Femur (tissue), 1 donor: Measurements from ENCODE around the gene KLHL17.
"Not testable (repeated sequence)": the region's sequence is repeated elsewhere in the genome, so short reads cannot be mapped to it uniquely, and the experiment has no call there.

Experiments used
- DNase-seq: peaks from one replicate; pipeline ENCODE4 v3.0.0-alpha.2; 2017

The KLHL17 gene

DNA sequence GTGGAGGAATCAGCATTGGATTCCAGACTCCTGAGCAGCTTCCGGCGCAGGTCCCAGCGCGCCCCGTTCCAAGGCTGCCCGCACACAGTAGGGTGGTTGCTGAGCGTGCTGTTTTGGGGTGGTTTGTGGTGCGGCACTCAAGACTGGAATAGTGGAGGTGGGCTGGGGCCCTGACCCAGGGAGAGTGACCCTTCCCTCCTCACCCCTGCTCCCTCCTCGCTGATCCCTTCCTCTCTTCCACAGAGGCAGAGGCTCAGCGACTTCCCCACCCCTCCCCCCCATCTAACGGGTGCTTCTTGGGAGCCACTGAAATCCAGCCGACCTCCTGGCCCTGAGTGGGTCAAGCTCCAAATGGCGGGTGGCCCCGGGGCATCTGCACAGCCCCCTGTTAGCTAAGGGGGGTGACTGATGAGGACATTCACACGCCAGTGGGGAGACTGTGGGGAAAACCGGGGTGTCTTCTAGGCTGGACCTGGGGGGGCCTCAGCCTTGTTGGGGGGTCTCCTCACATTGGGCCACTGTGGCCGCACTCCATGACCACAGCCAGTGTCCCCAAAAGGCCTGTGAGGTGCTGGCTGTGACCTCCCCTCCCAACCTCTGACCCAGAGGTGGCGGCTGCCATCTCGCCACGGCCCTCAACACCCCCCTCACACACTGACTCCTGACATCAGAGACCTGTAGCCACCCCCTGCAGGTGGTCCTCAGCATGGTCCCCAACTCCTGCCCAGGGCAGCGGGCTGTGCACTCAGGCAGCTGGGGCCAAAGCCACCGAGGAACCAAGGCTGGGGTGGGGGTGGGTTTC is 43.4 kb downstream of the KLHL17 start:
- DNase-seq = peak; percentile 27

DNA sequence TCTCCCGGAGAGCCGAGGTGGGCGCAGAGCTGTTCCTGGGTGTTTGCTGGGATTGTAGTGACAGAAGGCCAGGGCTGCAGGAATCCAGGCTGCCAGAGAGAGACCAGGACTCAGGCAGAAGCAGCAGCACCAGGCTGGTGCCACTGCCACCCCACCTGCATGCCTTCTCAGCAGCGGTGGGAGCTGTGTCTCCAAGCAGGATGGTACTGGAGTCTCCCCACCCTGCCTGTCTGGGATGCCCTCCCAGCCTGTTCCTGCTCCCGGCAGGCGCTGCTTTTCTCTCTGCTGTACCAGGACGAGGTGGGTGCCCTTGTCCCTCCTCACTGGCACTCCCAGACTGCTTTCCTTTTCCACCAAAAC is 44.0 kb downstream of the KLHL17 start:
- DNase-seq = peak; percentile 21

DNA sequence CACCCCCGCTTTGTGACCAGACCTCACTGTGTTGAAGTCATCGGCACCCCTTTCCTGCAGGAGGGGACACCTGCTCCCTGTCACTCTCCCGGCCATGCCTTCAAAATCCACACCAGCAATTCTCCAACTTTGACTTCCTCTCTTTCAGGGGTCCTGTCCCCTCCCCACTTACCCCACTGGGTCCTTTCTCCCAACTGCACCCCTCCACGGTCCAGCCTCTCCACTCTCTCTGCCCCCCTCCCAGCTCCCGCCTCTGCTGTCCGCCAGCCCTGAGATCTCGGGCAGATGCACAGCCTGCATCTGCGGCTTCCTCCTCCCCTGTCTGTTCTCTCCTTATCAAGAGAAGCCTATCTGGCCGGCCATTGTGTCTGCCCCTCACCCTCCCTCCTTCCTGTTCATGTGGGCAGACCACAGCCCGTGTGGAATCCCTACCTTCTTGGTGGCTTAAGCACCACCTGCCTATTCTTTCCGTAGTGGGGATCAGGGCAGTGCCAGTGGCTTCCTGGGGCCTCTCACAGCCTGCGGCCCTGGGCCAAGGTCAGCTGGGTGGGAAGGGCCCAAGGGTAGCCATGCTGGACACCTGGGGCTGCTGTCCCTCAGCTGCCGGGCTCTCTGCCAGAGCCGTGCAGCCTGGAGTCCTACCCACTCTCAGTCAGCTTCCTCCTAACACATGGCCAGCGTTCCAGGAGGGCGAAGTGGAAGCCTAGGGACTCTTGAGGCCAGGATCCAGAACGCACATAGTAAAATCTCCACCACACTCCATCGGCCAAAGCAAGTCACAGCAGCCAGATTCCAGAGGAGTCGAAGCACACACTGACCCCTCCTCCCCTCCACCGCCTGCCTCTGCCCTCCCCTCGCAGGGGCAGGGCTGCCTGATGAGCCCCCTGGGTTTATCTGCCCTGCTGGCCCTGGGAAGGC is 44.7 kb downstream of the KLHL17 start:
- DNase-seq = peak; percentile 72

DNA sequence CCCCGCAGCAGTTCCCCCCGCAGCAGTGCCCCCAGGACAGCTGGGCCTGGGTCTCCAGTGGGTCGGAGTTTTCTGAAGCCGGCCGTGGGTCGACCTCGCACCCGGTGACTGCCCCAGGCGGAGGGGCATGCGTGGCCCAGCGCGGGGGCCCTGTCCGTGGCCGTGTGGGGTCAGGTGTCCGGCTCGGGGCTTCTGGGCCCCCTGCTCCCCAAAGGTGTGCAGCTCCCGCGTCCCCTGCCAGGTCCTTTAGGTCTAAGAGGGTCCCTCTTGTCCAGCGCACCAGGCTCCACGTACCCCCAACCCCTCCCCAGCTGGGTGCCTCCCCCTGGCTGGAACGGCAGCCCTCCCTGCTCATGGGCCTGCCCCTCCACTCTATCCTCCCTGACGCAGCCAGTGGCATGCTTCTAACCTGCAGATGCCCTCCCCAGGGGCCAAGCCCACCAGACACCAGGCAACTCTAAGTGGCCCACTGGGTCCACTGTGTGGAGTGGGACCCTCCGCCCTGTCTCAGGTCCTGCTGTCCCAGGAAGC is 45.5 kb downstream of the KLHL17 start:
- no peak for DNase-seq

DNA sequence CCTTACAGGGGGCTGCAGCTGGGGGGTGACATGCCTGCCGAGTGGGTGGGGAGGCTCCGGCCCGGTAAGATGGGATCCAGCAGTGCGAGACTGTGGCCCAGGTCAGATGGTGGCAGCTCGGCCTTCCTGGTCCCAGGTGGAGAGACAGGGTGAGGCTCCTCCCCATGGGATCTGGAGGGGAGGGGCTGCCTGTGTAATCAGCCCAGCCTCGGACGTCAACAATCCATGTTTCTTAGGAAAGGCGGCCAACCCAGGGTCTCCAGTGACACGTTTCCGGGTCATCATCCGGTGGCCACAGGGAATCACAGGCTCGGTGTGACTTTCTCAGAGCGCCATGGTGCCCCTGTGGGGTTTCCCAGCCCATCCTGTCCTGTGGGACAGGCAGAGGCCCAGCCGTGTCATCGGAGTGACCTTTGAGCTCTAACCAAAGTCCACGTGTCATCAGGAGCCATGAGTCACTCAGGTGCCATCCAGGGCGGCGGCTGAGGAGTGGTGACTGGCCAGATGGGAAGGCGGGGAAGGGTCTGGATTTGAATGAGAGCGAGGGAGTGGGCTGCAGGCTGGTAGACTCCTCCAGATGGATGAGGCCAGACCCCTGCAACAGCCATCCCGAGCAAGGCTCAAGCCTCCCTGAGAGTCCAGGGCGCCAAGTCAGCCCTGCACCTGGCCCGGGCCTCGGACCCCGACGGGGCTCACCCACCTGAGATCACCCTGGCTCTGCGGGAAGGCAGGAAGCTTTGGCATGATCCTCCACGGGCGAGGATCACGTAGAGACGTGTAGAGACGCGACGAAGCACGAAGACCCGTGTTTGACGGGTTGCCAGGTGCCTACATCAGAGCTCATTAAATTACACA is 46.1 kb downstream of the KLHL17 start:
- DNase-seq = no peak

DNA sequence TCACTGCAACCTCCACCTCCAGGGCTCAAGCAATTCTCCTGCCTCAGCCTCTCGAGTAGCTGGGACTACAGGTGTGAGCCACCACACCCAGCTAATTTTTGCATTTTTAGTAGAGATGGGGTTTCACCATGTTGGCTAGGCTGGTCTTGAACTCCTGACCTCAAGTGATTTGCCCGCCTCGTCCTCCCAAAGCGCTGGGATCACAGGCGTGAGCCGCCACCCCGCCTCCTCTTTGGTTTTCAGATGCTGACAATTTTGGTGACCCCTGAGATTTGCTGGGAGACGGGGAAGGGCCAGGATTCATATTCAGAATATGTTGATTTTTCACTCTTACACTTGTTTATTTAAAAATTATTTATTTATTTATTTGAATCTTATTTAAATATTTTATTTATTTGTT is 49.7 kb downstream of the KLHL17 start:
- not testable (repeated sequence) for DNase-seq

DNA sequence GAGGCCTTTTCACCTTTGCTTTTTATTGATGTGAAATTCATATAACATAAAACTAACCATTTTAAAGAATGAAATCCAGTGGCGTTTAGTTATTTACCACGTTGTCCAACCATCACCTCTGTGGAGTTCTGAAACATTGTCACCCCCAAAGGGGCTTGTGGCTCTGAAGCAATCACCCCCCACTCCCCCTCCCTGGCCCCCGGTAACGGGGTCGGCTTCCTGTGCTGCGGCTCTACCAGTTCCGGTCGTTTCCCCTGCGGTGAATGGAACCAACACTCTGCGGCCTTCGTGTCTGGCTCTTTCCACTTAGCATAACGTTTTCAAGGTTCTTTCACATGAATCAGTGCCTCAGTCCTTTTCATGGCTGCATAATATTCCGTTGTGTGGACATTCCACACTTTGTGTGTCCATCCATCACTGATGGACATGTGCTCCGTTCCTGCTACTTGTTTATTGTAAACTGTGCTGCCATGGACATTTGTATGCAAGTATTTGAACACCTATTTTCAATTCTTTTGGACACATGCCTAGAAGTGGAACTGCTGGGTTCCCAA is 51.1 kb downstream of the KLHL17 start:
- no peak for DNase-seq

DNA sequence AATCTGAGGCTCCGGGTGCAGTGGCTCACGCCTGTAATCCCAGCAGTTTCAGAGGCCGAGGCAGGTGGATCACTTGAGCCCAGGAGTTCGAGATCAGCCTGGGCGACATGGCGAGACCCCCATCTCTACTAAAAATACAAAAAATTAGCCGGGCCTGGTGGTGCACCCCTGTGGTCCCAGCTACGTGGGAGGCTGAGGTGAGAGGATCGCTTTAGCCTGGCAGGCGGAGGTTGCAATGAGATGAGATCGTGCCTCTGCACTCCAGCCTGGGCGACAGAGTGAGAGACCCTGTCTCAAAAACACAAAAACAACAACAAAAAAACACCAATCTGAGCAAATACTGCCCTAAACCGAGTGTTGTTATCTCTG is 52.3 kb downstream of the KLHL17 start:
- not testable (repeated sequence) for DNase-seq

DNA sequence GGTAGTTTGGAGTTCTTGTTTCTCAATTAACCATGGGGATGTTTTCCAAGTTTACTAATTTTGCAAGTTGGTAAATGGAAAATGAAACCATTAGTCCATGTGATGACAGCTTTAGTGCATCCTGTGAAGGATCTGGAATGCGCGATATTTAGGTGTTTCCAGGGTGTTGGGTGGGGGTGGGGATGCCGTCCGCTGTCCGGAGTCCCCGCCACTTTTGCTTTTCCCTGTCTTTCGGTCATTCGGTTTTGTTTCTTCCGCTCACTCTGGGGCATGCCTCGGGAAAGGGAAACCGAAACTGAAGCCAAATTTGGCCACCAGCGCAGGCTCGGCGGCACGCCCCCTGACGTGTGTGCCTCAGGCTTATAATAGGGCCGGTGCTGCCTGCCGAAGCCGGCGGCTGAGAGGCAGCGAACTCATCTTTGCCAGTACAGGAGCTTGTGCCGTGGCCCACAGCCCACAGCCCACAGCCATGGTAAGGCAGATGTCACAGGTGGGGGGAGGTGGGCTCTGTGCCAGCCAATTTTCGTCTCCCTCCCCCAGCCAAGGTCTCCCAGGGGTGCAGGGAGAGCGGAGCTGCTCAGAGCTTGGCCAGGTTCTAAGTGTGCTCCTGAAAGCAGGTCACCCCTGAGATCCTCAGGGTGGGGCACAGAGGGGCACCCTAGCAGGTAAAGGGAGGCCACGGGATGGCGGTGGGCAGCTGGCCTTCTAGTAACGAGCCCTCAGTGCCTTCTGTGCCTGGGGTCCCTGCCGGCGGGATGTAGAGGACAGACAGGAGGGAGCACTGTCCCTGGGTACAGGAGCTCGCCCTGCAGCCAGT is 52.9 kb downstream of the KLHL17 start, which contains the start of gene ISG15:
Gene ISG15, plus strand, starts transcription at position 393 of the 817 bp plus-strand sequence. Its CDS starts 77 bp downstream, at position 470.
- DNase-seq = peak; percentile 95

DNA sequence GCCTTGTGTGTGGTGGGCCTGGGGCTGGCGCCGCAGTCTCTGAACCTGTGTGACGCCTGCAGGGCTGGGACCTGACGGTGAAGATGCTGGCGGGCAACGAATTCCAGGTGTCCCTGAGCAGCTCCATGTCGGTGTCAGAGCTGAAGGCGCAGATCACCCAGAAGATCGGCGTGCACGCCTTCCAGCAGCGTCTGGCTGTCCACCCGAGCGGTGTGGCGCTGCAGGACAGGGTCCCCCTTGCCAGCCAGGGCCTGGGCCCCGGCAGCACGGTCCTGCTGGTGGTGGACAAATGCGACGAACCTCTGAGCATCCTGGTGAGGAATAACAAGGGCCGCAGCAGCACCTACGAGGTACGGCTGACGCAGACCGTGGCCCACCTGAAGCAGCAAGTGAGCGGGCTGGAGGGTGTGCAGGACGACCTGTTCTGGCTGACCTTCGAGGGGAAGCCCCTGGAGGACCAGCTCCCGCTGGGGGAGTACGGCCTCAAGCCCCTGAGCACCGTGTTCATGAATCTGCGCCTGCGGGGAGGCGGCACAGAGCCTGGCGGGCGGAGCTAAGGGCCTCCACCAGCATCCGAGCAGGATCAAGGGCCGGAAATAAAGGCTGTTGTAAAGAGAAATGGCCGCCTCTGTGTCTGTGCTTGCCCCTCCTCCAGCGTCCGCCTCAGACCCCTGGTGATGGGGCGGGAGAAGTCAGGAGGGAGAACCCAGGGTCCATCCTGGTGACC is 53.7 kb downstream of the KLHL17 start:
- peak; percentile 50 for DNase-seq

DNA sequence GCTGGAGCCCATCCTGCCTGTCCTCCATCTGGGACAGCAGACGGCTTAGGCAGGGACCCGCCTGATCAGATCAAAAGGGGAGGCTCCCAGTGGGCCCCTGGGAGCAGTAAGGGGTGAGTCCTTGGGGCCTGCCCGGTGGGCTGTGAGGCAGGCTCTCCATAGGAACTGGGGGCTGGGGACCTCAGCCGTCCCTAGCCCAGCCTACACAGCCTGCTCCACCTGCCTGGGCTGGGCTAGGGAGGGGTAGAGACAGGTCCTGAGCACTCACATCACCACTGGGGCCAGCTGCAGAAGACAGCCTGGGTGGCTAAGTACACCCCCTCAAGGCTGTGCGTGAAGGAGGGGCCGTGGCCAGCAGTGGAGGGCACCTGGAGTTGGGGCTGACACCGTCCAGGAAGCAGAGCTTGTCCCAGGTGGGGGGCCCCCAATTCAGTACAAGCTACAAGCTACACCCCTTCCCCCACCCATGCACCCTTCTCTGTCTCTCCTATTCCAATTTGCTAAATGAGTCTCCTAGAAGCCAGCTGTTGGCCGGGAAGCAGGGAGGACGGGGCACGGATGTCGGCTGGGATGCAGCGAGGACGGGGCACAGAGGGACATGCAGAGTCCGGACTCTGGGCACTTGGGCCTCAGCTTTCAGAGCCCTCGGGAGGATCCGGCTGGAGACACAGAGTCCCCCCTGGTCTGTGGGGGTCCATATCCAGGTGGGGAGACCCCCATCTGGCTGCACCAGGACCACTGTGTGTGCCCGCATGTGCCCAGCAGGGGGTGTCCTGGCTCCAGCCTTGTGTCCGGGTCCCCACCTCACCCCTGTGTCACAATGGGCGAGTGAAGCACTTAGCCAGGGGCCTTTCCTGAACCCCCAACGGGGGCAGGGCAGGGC is 54.7 kb downstream of the KLHL17 start:
- DNase-seq = no peak
